Spinal cord (tissue), 10 donors: Measurements from ENCODE around the gene TNFSF15. TPM values are rescaled to one million over a fixed set of nuclear protein-coding genes. Genes with fewer than 3 reads are reported as not detected.

Experiments used
- DNase-seq, 6 donors: peaks; one replicate each; pipeline versions ENCODE4 v3.0.0 to v3.0.0-alpha.2; 2013 to 2015; ENCODE audit warnings: low spot score in 6 of 6, low read depth in 4 of 6
- H3K27ac ChIP-seq: one replicate; pipeline ENCODE4 v1.5.1; 2013; ENCODE audit warnings: low read depth, low read length, control low read depth
- H3K27me3 ChIP-seq: one replicate; pipeline ENCODE4 v1.6.1; 2013; ENCODE audit warnings: low read length; ENCODE audit not compliant: control insufficient read depth, insufficient read depth
- H3K36me3 ChIP-seq: one replicate; pipeline ENCODE4 v1.6.1; 2013; ENCODE audit warnings: low read length; ENCODE audit not compliant: control insufficient read depth, insufficient read depth
- H3K4me1 ChIP-seq: one replicate; pipeline ENCODE4 v1.6.1; 2013; ENCODE audit warnings: low read length; ENCODE audit not compliant: control insufficient read depth, insufficient read depth
- H3K4me3 ChIP-seq: one replicate; pipeline ENCODE4 v1.5.1; 2013; ENCODE audit warnings: low read depth, low read length, control low read depth
- H3K9me3 ChIP-seq: one replicate; pipeline ENCODE4 v1.6.1; 2013; ENCODE audit warnings: low read length; ENCODE audit not compliant: control insufficient read depth, insufficient read depth
- WGBS: methylation state at CpG from one replicate; pipeline ENCODE4 v1.1.5; 2013; ENCODE audit warnings: missing lambda C conversion rate; ENCODE audit not compliant: insufficient coverage; 5-methylcytosine and 5-hydroxymethylcytosine counted together
- polyA plus RNA-seq, 2 donors: library from polyadenylated mRNA; unstranded; fragments of 120-200 nt; gene quantifications; one replicate each; pipeline ENCODE4 v1.2.1, GENCODE V29; 2013; ENCODE audit not compliant: insufficient read length in 2 of 2
- total RNA-seq, 2 donors: library from RNA; depleted of rRNA in 1 of 2; stranded (reverse); fragments of 120-200 nt in 1 of 2; fragments of >200 nt in 1 of 2; gene quantifications; one replicate each; pipeline versions ENCODE4 v1.2.3 to v1.2.4, GENCODE V29; 2013 to 2014
- donor health status: healthy.

The TNFSF15 gene
- total and polyA plus RNA-seq, 4 donors, result 0.49 to 0.77 (median 0.60) TPM

GRCh38 chr9:114827641-114828302 is 21.9 kb upstream of the TNFSF15 start:
- H3K36me3 ChIP-seq, result no peaks in the 10 kb centered on the region
- H3K4me3 ChIP-seq, result no peak overlapping the region
- WGBS, result 100% methylated on average over 1 of the region's 2 CpGs
- no peaks in the 10 kb centered on the region for H3K4me1 ChIP-seq
- H3K27me3 ChIP-seq, result no peaks in the 10 kb centered on the region
- no peaks in the 10 kb centered on the region for H3K9me3 ChIP-seq
- H3K27ac ChIP-seq, result no peak overlapping the region
- DNase-seq, result no peak

- H3K4me1 ChIP-seq, result no peaks in the 10 kb centered on the region
- WGBS, result 81% methylated on average over 3 of the region's 3 CpGs
- no peak for DNase-seq
- no peak overlapping the region for H3K27ac ChIP-seq
- H3K4me3 ChIP-seq, result no peak overlapping the region
- H3K36me3 ChIP-seq, result no peaks in the 10 kb centered on the region
- H3K27me3 ChIP-seq, result no peaks in the 10 kb centered on the region
- H3K9me3 ChIP-seq, result no peaks in the 10 kb centered on the region
Observed at GRCh38 chr9:114826431-114826830, 20.6 kb upstream of the TNFSF15 start.

DNA sequence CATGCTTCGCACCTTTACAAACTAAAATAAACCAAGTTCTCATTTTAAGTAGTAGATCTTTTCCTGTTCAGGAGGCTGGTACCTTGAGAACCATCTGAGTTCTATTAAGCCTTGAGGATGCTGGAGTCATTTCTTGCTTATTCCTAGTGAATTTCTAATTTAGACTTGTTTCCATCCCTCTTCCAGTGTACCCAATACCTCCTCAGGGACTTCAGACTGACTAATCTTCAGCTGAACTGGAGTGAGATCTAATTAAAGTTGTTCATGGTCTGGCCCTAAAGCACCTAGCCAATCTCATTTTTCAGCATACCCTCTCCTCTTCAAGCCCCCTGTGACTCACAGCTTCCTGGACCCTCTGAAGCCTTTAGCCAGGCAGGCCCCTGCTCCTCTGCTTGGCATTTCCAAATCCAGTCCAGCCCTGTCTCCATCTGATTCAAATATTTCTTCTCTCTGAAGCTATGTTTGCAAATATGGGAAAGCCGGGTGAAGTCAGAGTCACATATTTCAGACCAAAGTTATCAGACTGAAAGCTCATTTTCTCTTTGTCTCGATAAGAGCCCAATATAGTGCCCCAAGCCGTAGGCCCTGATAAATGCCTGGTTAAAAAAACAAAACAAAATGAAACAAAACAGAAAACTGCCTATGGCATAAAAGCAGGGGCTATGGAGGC is 19.4 kb upstream of the TNFSF15 start:
- no peaks in the 10 kb centered on the region for H3K36me3 ChIP-seq
- H3K4me3 ChIP-seq, result no peak overlapping the region
- H3K27ac ChIP-seq, result no peak overlapping the region
- H3K4me1 ChIP-seq, result no peaks in the 10 kb centered on the region
- H3K27me3 ChIP-seq, result no peaks in the 10 kb centered on the region
- WGBS, result 60% methylated on average over 1 of the region's 4 CpGs
- no peak for DNase-seq
- H3K9me3 ChIP-seq, result no peaks in the 10 kb centered on the region

GRCh38 chr9:114824110-114824509 is 18.3 kb upstream of the TNFSF15 start:
- H3K36me3 ChIP-seq, result no peaks in the 10 kb centered on the region
- H3K27ac ChIP-seq, result no peak overlapping the region
- no peak for DNase-seq
- WGBS, result no CpG with 5 or more reads among the region's 1 CpG
- no peaks in the 10 kb centered on the region for H3K27me3 ChIP-seq
- no peaks in the 10 kb centered on the region for H3K9me3 ChIP-seq
- H3K4me3 ChIP-seq, result no peak overlapping the region
- H3K4me1 ChIP-seq, result no peaks in the 10 kb centered on the region

GRCh38 chr9:114823441-114823840 is 17.6 kb upstream of the TNFSF15 start:
- no peak overlapping the region for H3K27ac ChIP-seq
- WGBS, result no CpG with 5 or more reads among the region's 1 CpG
- H3K4me3 ChIP-seq, result no peak overlapping the region
- no peaks in the 10 kb centered on the region for H3K27me3 ChIP-seq
- no peak for DNase-seq
- no peaks in the 10 kb centered on the region for H3K4me1 ChIP-seq
- no peaks in the 10 kb centered on the region for H3K9me3 ChIP-seq
- no peaks in the 10 kb centered on the region for H3K36me3 ChIP-seq

- WGBS, result no CpG with 5 or more reads among the region's 2 CpGs
- no peaks in the 10 kb centered on the region for H3K4me1 ChIP-seq
Observed at GRCh38 chr9:114822708-114823107, 16.9 kb upstream of the TNFSF15 start.

GRCh38 chr9:114820776-114821501 is 15.1 kb upstream of the TNFSF15 start:
- Histone ChIP-seq H3K36me3 (no peaks in the 10 kb centered on the region), H3K27ac (no peak overlapping the region), H3K9me3 (no peaks in the 10 kb centered on the region), H3K4me3 (no peak overlapping the region), H3K27me3 (no peaks in the 10 kb centered on the region), H3K4me1 (no peaks in the 10 kb centered on the region)
- DNase-seq, result no peak
- WGBS, result 91% methylated on average over 4 of the region's 8 CpGs

More at GRCh38 chr9:114822708-114823107, 16.9 kb upstream of the TNFSF15 start:
- H3K27me3 ChIP-seq, result no peaks in the 10 kb centered on the region
- no peak overlapping the region for H3K27ac ChIP-seq
- H3K9me3 ChIP-seq, result no peaks in the 10 kb centered on the region
- H3K4me3 ChIP-seq, result no peak overlapping the region
- H3K36me3 ChIP-seq, result no peaks in the 10 kb centered on the region
- DNase-seq, result no peak

DNA sequence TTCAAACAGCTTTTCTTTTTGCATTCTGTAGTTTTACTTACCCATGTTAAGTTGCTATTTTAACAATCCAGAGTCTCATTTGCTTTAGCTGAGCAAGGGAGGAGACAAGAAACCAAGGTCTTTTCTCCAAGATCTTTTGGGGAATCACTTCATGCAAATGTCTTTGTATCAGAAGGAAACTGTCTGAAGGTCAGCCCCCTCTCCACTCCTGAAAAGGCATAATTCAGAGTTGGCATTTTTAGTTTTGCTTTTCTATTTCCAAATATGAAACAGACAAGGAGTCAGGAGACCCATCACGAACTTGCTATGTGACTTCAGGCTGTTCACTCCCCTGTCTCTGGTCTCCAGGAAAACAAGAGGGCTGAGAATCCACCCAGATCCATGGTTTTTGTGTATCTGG is 12.3 kb upstream of the TNFSF15 start:
- WGBS, result 100% methylated on average over 1 of the region's 1 CpG
- no peaks in the 10 kb centered on the region for H3K27me3 ChIP-seq
- H3K4me1 ChIP-seq, result no peaks in the 10 kb centered on the region
- H3K27ac ChIP-seq, result no peak overlapping the region
- no peak for DNase-seq
- no peaks in the 10 kb centered on the region for H3K9me3 ChIP-seq
- H3K36me3 ChIP-seq, result no peaks in the 10 kb centered on the region
- H3K4me3 ChIP-seq, result no peak overlapping the region

DNA sequence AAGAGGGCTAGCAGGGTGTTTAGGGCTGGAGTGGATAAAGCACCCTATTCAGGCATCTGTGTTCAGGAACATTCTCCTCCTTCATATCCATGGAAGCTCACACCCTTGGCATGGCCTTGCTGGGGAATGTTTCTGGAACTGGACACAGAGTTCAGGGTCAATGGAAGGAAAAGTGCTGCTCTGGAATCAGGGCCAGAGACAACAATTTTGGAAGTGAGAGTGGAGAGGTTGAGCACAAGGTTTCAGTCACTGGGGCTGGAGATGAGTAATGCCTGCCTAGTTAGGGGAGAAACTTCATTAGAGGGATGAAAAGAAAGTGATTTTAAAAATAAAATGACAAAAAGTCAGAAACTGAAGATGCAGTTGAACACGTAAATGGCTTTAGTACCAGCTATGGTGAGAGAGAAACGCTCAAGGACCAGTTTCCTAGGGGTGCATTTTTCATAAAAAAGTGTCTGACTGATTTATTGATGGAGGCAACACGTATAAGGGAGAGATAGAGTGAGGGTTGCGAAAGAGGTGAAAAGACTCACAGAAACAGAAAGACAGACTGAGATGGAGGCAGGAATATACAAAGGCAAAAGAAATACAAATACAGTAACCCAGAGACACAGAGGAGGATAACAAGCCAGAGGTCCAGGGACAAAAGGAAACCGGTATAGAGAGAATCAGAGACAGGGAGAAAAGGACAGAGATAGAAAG is 8.0 kb upstream of the TNFSF15 start:
- Histone ChIP-seq H3K27ac (no peak overlapping the region), H3K36me3 (no peaks in the 10 kb centered on the region), H3K27me3 (no peaks in the 10 kb centered on the region), H3K9me3 (no peaks in the 10 kb centered on the region), H3K4me1 (no peaks in the 10 kb centered on the region), H3K4me3 (no peak overlapping the region)
- 91% methylated on average over 3 of the region's 5 CpGs for WGBS
- no peak for DNase-seq
